Adrenal gland (tissue), 5 donors: ENCODE results near the gene TTC8.

Source experiments
- POLR2A ChIP-seq, 2 donors: fragments of 450-650 bp; IDR thresholded peaks; one replicate each; pipeline ENCODE4 v1.6.1; 2017; ENCODE audit warnings: antibody characterized with exemption in 2 of 2, mild to moderate bottlenecking in 2 of 2, moderate library complexity in 1 of 2
- TF ChIP-seq, protein P1 (sequence below), 6 experiments: fragments of 450-650 bp in 4 of 6; fragments of 200-600 bp in 2 of 6; sonication (generic) in 1 of 6; IDR thresholded peaks; 1 replicate in 5 of 6; 2 replicates in 1 of 6; pipeline versions ENCODE4 v1.5.1 to v1.8.0; 2016 to 2021; ENCODE audit warnings: antibody characterized with exemption in 6 of 6, mild to moderate bottlenecking in 2 of 6, moderate library complexity in 1 of 6
- donor health status: DM: no; HTN: no; CAD: no.

- TF ChIP-seq, protein P1, sequence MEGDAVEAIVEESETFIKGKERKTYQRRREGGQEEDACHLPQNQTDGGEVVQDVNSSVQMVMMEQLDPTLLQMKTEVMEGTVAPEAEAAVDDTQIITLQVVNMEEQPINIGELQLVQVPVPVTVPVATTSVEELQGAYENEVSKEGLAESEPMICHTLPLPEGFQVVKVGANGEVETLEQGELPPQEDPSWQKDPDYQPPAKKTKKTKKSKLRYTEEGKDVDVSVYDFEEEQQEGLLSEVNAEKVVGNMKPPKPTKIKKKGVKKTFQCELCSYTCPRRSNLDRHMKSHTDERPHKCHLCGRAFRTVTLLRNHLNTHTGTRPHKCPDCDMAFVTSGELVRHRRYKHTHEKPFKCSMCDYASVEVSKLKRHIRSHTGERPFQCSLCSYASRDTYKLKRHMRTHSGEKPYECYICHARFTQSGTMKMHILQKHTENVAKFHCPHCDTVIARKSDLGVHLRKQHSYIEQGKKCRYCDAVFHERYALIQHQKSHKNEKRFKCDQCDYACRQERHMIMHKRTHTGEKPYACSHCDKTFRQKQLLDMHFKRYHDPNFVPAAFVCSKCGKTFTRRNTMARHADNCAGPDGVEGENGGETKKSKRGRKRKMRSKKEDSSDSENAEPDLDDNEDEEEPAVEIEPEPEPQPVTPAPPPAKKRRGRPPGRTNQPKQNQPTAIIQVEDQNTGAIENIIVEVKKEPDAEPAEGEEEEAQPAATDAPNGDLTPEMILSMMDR (IDR thresholded peaks at IDR 0.05), result no peak
- TF ChIP-seq POLR2A (IDR thresholded peaks at IDR 0.05), result no peak
These were observed 79.8 kb downstream of the TTC8 start for GRCh38 chr14:88904206-88904647.
